K562 (cell line): ENCODE data around the gene REEP6. TPM values are rescaled to one million over a fixed set of nuclear protein-coding genes. Genes with fewer than 3 reads are reported as not detected.

ENCODE experiments used
- ATAC-seq: fragments of 200-7000 bp; cut with Tn5 transposase; 3 replicates; pipeline ENCODE4 v1.9.1; 2020; ENCODE audit warnings: moderate library complexity
- BruUV-seq: library from RNA; stranded (reverse); fragments of 400-500 nt; replicated peaks from 2 replicates; lab custom pipeline; 2021; lab: Mats Ljungman, UMichigan
- CTCF ChIA-PET: fragments of 300-600 bp; formaldehyde crosslinking; extraction: SDS; loops from one replicate; lab custom pipeline; 2021; ENCODE audit warnings: low intra/inter-chr PET ratio; lab: Yijun Ruan, JAX
- POLR2A ChIA-PET: fragments of 300-600, 350-650 bp; sonication (Branson Sonifier 250); formaldehyde crosslinking; extraction: SDS; loops from one replicate; lab custom pipeline; 2021; ENCODE audit warnings: antibody characterized with exemption, inconsistent platforms; lab: Yijun Ruan, JAX
- DNase-seq, 4 experiments: peaks; one replicate each; pipeline versions ENCODE4 v3.0.0 to v3.0.0-alpha.2; 2011 to 2018; ENCODE audit warnings: low spot score in 3 of 4, mixed read lengths in 3 of 4; ENCODE audit errors: extremely low read depth in 1 of 4
- FAIRE-seq: peaks from 2 replicates; lab custom pipeline; 2011; peaks lifted over from hg19 to GRCh38; lab: Jason Lieb, UNC
- H2AFZ ChIP-seq: 2 replicates; pipeline ENCODE4 v1.6.0; 2011; ENCODE audit warnings: low read depth, low read length, control low read depth, inconsistent platforms
- H3K27ac ChIP-seq: fragments of 200-600 bp; 3 replicates; pipeline ENCODE4 v1.8.0; 2011; ENCODE audit warnings: low read depth, mild to moderate bottlenecking, control low read depth, inconsistent platforms, low read length, moderate library complexity, mixed read lengths; ENCODE audit errors: extremely low read depth
- H3K27me3 ChIP-seq, 2 experiments: fragments of 300-600 bp in 1 of 2; 2 replicates in 1 of 2; 3 replicates in 1 of 2; pipeline versions ENCODE4 v1.6.0 to v1.8.0; 2011; ENCODE audit warnings: inconsistent platforms in 2 of 2, low read length in 2 of 2, mild to moderate bottlenecking in 1 of 2, mixed read lengths in 1 of 2, moderate library complexity in 1 of 2; ENCODE audit not compliant: control insufficient read depth in 2 of 2, insufficient read depth in 2 of 2
- H3K36me3 ChIP-seq: fragments of 300-600 bp; 3 replicates; pipeline ENCODE4 v1.8.0; 2011; ENCODE audit warnings: mild to moderate bottlenecking, low read length, inconsistent platforms; ENCODE audit not compliant: control insufficient read depth, insufficient read depth
- H3K4me1 ChIP-seq, 2 experiments: fragments of 200-600 bp in 1 of 2; replicated peaks in 1 of 2; 2 replicates in 1 of 2; 3 replicates in 1 of 2; pipeline versions ENCODE4 v1.5.1 to v1.8.0; 2011; ENCODE audit warnings: inconsistent platforms in 2 of 2, low read length in 2 of 2, mild to moderate bottlenecking in 1 of 2, mixed read lengths in 1 of 2, moderate library complexity in 1 of 2; ENCODE audit not compliant: control insufficient read depth in 2 of 2, insufficient read depth in 2 of 2
- H3K4me2 ChIP-seq: 2 replicates; pipeline ENCODE4 v1.6.1; 2011; ENCODE audit warnings: low read length, control low read depth, inconsistent platforms, mixed read lengths; ENCODE audit not compliant: insufficient read depth
- H3K4me3 ChIP-seq: fragments of 200-600 bp; sonication (generic), shearing (Covaris generic); 2 replicates; pipeline ENCODE4 v1.5.1; 2016; ENCODE audit warnings: control low read depth, inconsistent platforms
- H3K79me2 ChIP-seq: fragments of 200-600 bp; 3 replicates; pipeline ENCODE4 v1.8.0; 2011; ENCODE audit warnings: low read length, inconsistent platforms; ENCODE audit not compliant: control insufficient read depth, insufficient read depth
- H3K9ac ChIP-seq, 2 experiments: 2 replicates each; pipeline versions ENCODE4 v1.6.0 to v1.6.1; 2011; ENCODE audit warnings: low read depth in 2 of 2, low read length in 2 of 2, control low read depth in 1 of 2, inconsistent platforms in 1 of 2, mild to moderate bottlenecking in 1 of 2, mixed read lengths in 1 of 2; ENCODE audit not compliant: insufficient read depth in 1 of 2
- H3K9me1 ChIP-seq: one replicate; pipeline ENCODE4 v1.6.0; 2011; ENCODE audit warnings: inconsistent platforms, mild to moderate bottlenecking, low read length, moderate library complexity; ENCODE audit not compliant: control insufficient read depth, insufficient read depth
- H3K9me3 ChIP-seq: replicated peaks from 2 replicates; pipeline ENCODE4 v1.5.1; 2011; ENCODE audit warnings: low read depth, low read length, inconsistent platforms; ENCODE audit not compliant: control insufficient read depth, insufficient read depth
- H4K20me1 ChIP-seq: replicated peaks from 2 replicates; pipeline ENCODE4 v1.6.1; 2011; ENCODE audit warnings: low read length, inconsistent platforms, mixed read lengths; ENCODE audit not compliant: control insufficient read depth, insufficient read depth
- CBFA2T3 ChIP-seq: fragments of 450-650 bp; IDR thresholded peaks from 2 replicates; pipeline ENCODE4 v1.6.1; 2017
- CBFB ChIP-seq: sonication (generic); formaldehyde crosslinking; IDR thresholded peaks from 2 replicates; pipeline ENCODE4 v1.4.0; 2020; ENCODE audit warnings: mild to moderate bottlenecking, missing genetic modification reagents
- EP300 ChIP-seq: IDR thresholded peaks from 2 replicates; pipeline ENCODE4 v1.6.1; 2012; ENCODE audit warnings: low read length, improper control_type of control experiment
- GABPA ChIP-seq: fragments of 200-800 bp; sonication (Bioruptor generic); conservative IDR thresholded peaks from 2 replicates; pipeline ENCODE4 v1.6.1; 2016; ENCODE audit warnings: low read depth, missing genetic modification characterization, missing compliant biosample characterization
- HES1 ChIP-seq: fragments of 450-650 bp; IDR thresholded peaks from 2 replicates; pipeline ENCODE4 v1.6.1; 2016; ENCODE audit warnings: low read depth, mild to moderate bottlenecking, moderate library complexity
- JUND ChIP-seq, 2 experiments: IDR thresholded peaks; 2 replicates in 1 of 2; 3 replicates in 1 of 2; pipeline ENCODE4 v1.6.1; 2011; ENCODE audit warnings: borderline replicate concordance in 2 of 2, low read depth in 2 of 2, low read length in 2 of 2, improper control_type of control experiment in 1 of 2, missing biosample characterization in 1 of 2, missing genetic modification characterization in 1 of 2, missing genetic modification reagents in 1 of 2
- KLF6 ChIP-seq: fragments of 250-450 bp; sonication (Bioruptor Pico); IDR thresholded peaks from 2 replicates; pipeline ENCODE4 v1.4.0; 2020; ENCODE audit warnings: mild to moderate bottlenecking, moderate library complexity, borderline replicate concordance
- NBN ChIP-seq: fragments of 450-650 bp; IDR thresholded peaks from 2 replicates; pipeline ENCODE4 v1.6.1; 2016; ENCODE audit warnings: low read depth, mild to moderate bottlenecking
- NFXL1 ChIP-seq: fragments of 450-650 bp; formaldehyde crosslinking; IDR thresholded peaks from 2 replicates; pipeline ENCODE4 v1.4.0; 2021; ENCODE audit warnings: mild to moderate bottlenecking
- PHB2 ChIP-seq: fragments of 450-650 bp; IDR thresholded peaks from 2 replicates; pipeline ENCODE4 v1.6.1; 2017; ENCODE audit warnings: low read depth
- TAL1 ChIP-seq: fragments of 450-650 bp; IDR thresholded peaks from 2 replicates; pipeline ENCODE4 v1.6.1; 2016; ENCODE audit warnings: mild to moderate bottlenecking
- ZKSCAN3 ChIP-seq: fragments of 250-450 bp; sonication (Bioruptor Pico); IDR thresholded peaks from 2 replicates; pipeline ENCODE4 v1.4.0; 2020
- ZNF134 ChIP-seq: fragments of 250-450 bp; sonication (Bioruptor Pico); conservative IDR thresholded peaks from 2 replicates; pipeline ENCODE4 v1.4.0; 2020
- ZNF584 ChIP-seq: fragments of 200-800 bp; sonication (Bioruptor generic); IDR thresholded peaks from 2 replicates; pipeline ENCODE4 v1.6.1; 2016; ENCODE audit warnings: low read depth, mild to moderate bottlenecking, missing genetic modification characterization, missing compliant biosample characterization
- WGBS: fragments of 100-300 bp; shearing (Covaris generic); methylation state at CpG from one replicate; pipeline ENCODE4 v1.1.6; 2016; ENCODE audit warnings: low coverage, mixed read lengths; ENCODE audit not compliant: insufficient coverage; ENCODE audit errors: missing lambda C conversion rate; 5-methylcytosine and 5-hydroxymethylcytosine counted together
- in situ Hi-C: fragments of 300-500 bp; cut with MboI; formaldehyde crosslinking; loops from 4 replicates; pipeline ENCODE4 v1.15.0; 2018; ENCODE audit warnings: inconsistent platforms, mixed read lengths
- intact Hi-C: fragments of 100-400 bp; cut with micrococcal nuclease; formaldehyde crosslinking; loops from 2 replicates; pipeline ENCODE4 v1.14.2; 2022
- polyA plus RNA-seq, 8 experiments: library from polyadenylated mRNA; depleted of rRNA in 4 of 8; stranded (reverse) in 5 of 8; unstranded in 3 of 8; fragments of >200 nt; fragmentation: Nextera tagmentation in 2 of 8; fragmentation: Illumina TruSeq in 1 of 8; extraction: Ambion mirVana in 2 of 8; extraction: Trizol in 1 of 8; gene quantifications; 2 replicates each; pipeline versions ENCODE4 v1.2.1 to v1.2.3, GENCODE V29; 2011 to 2014; ENCODE audit warnings: inconsistent platforms in 1 of 8, missing spikeins in 1 of 8
- total RNA-seq, 7 experiments: library from RNA; depleted of rRNA in 6 of 7; stranded (reverse); fragments of >200 nt in 6 of 7; fragmentation: Illumina TruSeq in 2 of 7; extraction: Trizol in 2 of 7; gene quantifications; 2 replicates each; pipeline versions ENCODE4 v1.2.1 to v1.2.3, GENCODE V29; 2011 to 2021; ENCODE audit warnings: low replicate concordance in 1 of 7
- TF ChIP-seq, protein P1 (sequence below), 3 experiments: fragments of 200-800 bp in 1 of 3; sonication (Bioruptor generic) in 1 of 3; sonication (generic) in 1 of 3; formaldehyde crosslinking in 1 of 3; IDR thresholded peaks; 2 replicates each; pipeline versions ENCODE4 v1.6.1 to v1.8.0; 2016 to 2022; ENCODE audit warnings: mild to moderate bottlenecking in 2 of 3, missing compliant biosample characterization in 2 of 3, missing genetic modification characterization in 2 of 3, missing genetic modification reagents in 1 of 3
- TF ChIP-seq, protein P2 (sequence below): fragments of 150-350 bp; conservative IDR thresholded peaks from 2 replicates; pipeline ENCODE4 v1.6.1; 2014; ENCODE audit warnings: low read length

REEP6 gene
- total and polyA plus RNA-seq, 9 of the 15 experiments (the other 6 are each of a cell fraction or from before 2014, with no cell fraction given): 1.2 to 64.2 (median 12.7) TPM

GRCh38 chr19:1453525-1454364 is 37.2 kb upstream of the REEP6 start (continued):
- TF ChIP-seq, protein P1, sequence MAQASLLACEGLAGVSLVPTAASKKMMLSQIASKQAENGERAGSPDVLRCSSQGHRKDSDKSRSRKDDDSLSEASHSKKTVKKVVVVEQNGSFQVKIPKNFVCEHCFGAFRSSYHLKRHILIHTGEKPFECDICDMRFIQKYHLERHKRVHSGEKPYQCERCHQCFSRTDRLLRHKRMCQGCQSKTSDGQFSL (CRISPR knock-in tag; IDR thresholded peaks at IDR 0.05): no peak
- TF ChIP-seq, protein P1 (tag; IDR thresholded peaks at IDR 0.05): no peak

DNA sequence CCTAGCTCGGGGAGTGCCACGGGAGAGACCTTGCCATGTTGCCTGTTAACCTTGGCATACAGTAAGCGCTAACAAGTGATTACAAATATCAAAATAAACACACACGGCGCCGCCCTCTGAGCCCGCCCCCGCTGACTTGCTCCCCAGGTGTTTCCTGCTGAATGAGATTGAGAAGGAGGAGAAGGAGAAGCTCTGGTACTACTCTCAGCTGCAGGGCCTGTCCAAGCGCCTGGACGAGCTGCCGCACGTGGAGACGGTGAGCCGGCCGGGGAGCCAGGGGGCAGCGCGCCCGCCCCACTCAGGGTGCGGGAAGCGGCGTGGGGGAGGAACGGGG is 36.0 kb upstream of the REEP6 start:
- DNase-seq (peak in 1 of 4 experiments; percentile 64), FAIRE-seq (no peak), ATAC-seq (peak; percentile 5)
- in situ Hi-C loops (loop anchor here (5.0 kb wide), 1 partner anchor 52 kb away; no protein-coding TSS in a partner anchor), intact Hi-C loops (loop anchor here (5.0 kb wide), 1 partner anchor 57 kb away; the partner anchor contains the start of gene ADAMTSL5)
- H3K27me3 ChIP-seq: peaks cover 0 to 12% of the 10 kb centered on the region in 2 experiments; a peak in 1 of 5 replicates
- CTCF ChIA-PET: no interaction called here
- peak overlapping the region; percentile 39 for H3K4me3 ChIP-seq
- no TSS peak for BruUV-seq
- peak overlapping the region; percentile 92 for H2AFZ ChIP-seq
- WGBS: 2% methylated on average over 15 of the region's 22 CpGs
- no peak overlapping the region for H3K27ac ChIP-seq
- POLR2A ChIA-PET: interaction anchor here (0.6 to 3.1 kb wide), 10 partner anchors 8 to 327 kb away, joined by 3 to 10 read pairs (median 6); no protein-coding TSS in a partner anchor
- peak overlapping the region in 1 of 2 experiments; percentile 82; a peak in 2 of 4 replicates for H3K9ac ChIP-seq
- no peaks in the 10 kb centered on the region for H3K79me2 ChIP-seq
- H3K9me1 ChIP-seq: peaks cover 7% of the 10 kb centered on the region
- H3K4me2 ChIP-seq: peak overlapping the region; percentile 84
- peaks cover 22% of the 10 kb centered on the region for H4K20me1 ChIP-seq
- H3K4me1 ChIP-seq: peaks cover 5 to 72% of the 10 kb centered on the region in 2 experiments; a peak in 4 of 5 replicates
- H3K9me3 ChIP-seq: no peaks in the 10 kb centered on the region
- H3K36me3 ChIP-seq: 0 out of 3 replicates have a peak, but pooled peaks cover under 1% of the 10 kb centered on the region
- TF ChIP-seq HES1: no peak
- no peak for TF ChIP-seq CBFB (CRISPR knock-in tag)
- no peak for TF ChIP-seq TAL1
- TF ChIP-seq, protein P2, sequence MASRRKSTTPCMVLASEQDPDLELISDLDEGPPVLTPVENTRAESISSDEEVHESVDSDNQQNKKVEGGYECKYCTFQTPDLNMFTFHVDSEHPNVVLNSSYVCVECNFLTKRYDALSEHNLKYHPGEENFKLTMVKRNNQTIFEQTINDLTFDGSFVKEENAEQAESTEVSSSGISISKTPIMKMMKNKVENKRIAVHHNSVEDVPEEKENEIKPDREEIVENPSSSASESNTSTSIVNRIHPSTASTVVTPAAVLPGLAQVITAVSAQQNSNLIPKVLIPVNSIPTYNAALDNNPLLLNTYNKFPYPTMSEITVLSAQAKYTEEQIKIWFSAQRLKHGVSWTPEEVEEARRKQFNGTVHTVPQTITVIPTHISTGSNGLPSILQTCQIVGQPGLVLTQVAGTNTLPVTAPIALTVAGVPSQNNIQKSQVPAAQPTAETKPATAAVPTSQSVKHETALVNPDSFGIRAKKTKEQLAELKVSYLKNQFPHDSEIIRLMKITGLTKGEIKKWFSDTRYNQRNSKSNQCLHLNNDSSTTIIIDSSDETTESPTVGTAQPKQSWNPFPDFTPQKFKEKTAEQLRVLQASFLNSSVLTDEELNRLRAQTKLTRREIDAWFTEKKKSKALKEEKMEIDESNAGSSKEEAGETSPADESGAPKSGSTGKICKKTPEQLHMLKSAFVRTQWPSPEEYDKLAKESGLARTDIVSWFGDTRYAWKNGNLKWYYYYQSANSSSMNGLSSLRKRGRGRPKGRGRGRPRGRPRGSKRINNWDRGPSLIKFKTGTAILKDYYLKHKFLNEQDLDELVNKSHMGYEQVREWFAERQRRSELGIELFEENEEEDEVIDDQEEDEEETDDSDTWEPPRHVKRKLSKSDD: no peak
- no peak for TF ChIP-seq PHB2
- TF ChIP-seq JUND (IDR thresholded peaks at IDR 0.05; ENCODE audit: borderline replicate concordance, low read depth, low read length): no peak
- no peak for TF ChIP-seq JUND (tag; IDR thresholded peaks at IDR 0.05; ENCODE audit: borderline replicate concordance, low read depth, low read length)
- TF ChIP-seq GABPA: no peak
- TF ChIP-seq CBFA2T3: peak; percentile 51; the same call in 1 of the 2 replicates
- no peak for TF ChIP-seq ZNF134 (CRISPR knock-in tag)
- no peak for TF ChIP-seq ZNF584 (CRISPR knock-in tag)
- TF ChIP-seq NBN: no peak
- TF ChIP-seq EP300: no peak
- no peak for TF ChIP-seq ZKSCAN3 (CRISPR knock-in tag)
- TF ChIP-seq NFXL1: no peak
- no peak for TF ChIP-seq KLF6
